ENCODE results near the gene SMIM38. TPM values are rescaled to one million over a fixed set of nuclear protein-coding genes. Genes with fewer than 3 reads are reported as not detected.

The SMIM38 gene
- polyA plus RNA-seq, 1 of the 3 experiments (the other 2 are of a cell fraction) = 0.13 TPM

DNA sequence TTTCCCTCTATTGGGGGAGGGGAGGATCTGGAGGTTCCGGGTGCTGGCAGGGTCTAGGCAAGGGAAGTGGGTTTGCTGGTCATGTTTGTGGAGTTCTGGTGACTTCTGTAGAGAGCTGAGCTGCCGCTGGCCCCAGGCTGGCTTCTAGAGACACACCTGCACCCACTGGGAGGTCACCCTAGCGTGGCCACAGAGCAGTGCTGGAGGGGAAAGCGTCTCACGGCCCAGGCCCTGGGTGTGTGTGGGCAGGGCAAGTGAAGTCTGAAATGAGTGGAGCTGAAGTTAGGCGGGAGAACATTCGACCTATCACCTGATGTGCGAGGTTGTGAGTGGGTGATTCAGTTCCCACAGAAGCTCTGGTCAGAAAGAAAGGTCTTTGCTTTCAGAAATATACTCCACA, 27.9 kb downstream of the SMIM38 start:
- TF ChIP-seq SMC3 (IDR thresholded peaks at IDR 0.05; ENCODE audit: low read depth, low read length) = no peak
- no peak for TF ChIP-seq POLR2AphosphoS5 (IDR thresholded peaks at IDR 0.05; ENCODE audit: low read depth, low read length)
- peaks cover 4% of the 10 kb centered on the region for H3K27me3 ChIP-seq (ENCODE audit: insufficient read depth)
- H3K4me2 ChIP-seq = no peak overlapping the region
- no peaks in the 10 kb centered on the region for H3K9me3 ChIP-seq
- H4K20me1 ChIP-seq (ENCODE audit: insufficient read depth) = no peaks in the 10 kb centered on the region
- POLR2A ChIA-PET = interaction anchor here (0.7 kb wide), 1 partner anchor 260 kb away, joined by 3 read pairs; no protein-coding TSS in a partner anchor
- no peaks in the 10 kb centered on the region for H3K36me3 ChIP-seq (replicated peaks in 1 of 2; ENCODE audit: control insufficient read depth in 1 of 2, insufficient read depth in 2 of 2, low read length in 1 of 2)
- H3K27ac ChIP-seq (ENCODE audit: low read depth in 2 of 2, low read length in 1 of 2) = peak overlapping the region in 1 of 2 experiments; percentile 60; a peak in 2 of 4 replicates
- CTCF ChIA-PET = interaction anchor here (0.8 to 2.3 kb wide), 8 partner anchors 9 to 487 kb away, joined by 3 to 6 read pairs (median 4); no protein-coding TSS in a partner anchor
- H3K9ac ChIP-seq = no peak overlapping the region
- H3K4me3 ChIP-seq (ENCODE audit: low read depth in 2 of 2, low read length in 1 of 2) = no peak overlapping the region
- H2AFZ ChIP-seq (ENCODE audit: low read depth) = no peak overlapping the region
- H3K79me2 ChIP-seq (ENCODE audit: insufficient read depth) = no peaks in the 10 kb centered on the region
- H3K4me1 ChIP-seq (ENCODE audit: control insufficient read depth in 1 of 2, insufficient read depth in 2 of 2, low read depth in 1 of 2, low read length in 1 of 2) = peaks cover 0 to 14% of the 10 kb centered on the region in 2 experiments; a peak in 2 of 4 replicates
- DNase-seq = no peak
- 89% methylated on average over 7 of the region's 8 CpGs for WGBS (ENCODE audit: low lambda C conversion rate)
- no peaks in the 10 kb centered on the region for H3K9me2 ChIP-seq
- no peaks in the 10 kb centered on the region for H3F3A ChIP-seq (replicated peaks; ENCODE audit: insufficient read depth)

DNA sequence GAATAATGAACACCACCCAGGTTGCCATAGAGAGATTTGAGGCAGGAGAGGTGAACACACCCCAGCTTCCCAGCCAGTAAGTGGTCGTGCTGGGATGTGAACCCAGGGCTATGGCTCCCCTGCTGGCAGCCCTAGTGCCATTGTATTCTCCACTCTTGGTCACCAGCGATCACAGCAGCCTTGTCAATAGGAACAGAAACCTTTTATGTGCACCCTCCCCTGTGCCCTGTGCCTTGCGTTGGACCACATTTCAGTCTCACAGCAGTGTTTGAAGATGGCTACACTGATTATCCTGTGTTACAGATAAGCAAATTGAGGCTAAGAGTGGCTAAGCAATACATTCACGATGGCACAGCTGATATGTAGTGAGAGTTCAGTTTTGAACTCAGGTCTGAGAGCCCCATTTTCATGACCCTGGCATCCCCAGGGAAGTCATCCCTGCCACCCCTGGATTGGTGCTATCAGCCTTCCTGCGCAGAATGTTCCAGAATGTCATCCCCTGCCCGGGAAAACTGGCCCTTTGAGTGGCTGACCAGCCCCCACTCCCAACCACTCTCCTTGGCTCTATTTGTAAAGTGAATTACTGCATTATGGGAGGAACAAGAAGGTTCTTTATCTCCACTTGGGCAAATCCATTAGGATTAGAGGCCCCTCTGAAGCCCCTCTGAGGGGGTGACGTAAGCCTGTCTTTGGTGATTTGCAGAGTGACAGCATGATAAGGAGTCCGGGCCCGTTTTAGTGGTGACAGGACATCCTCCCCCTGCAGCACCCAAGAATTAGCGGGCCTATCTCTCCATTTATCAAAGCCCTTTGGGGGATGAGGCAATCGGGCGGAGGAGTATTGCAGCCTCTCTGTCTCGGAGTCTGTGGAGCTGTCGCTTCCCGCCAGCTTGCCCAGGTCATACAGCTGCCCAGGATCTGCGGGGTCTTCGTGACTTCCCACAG, 30.9 kb downstream of the SMIM38 start:
- 35% methylated on average over 11 of the region's 17 CpGs for WGBS (ENCODE audit: low lambda C conversion rate)
- CTCF ChIA-PET = interaction anchor here (0.6 to 2.5 kb wide), 14 partner anchors 9 to 458 kb away, joined by 3 to 12 read pairs (median 4); no protein-coding TSS in a partner anchor
- H3K27me3 ChIP-seq (ENCODE audit: insufficient read depth) = peaks cover 4% of the 10 kb centered on the region; the same call in 1 of the 2 replicates
- H3K36me3 ChIP-seq (replicated peaks in 1 of 2; ENCODE audit: control insufficient read depth in 1 of 2, insufficient read depth in 2 of 2, low read length in 1 of 2) = no peaks in the 10 kb centered on the region
- peak overlapping the region in 1 of 2 experiments; percentile 94; a peak in 2 of 4 replicates for H3K27ac ChIP-seq (ENCODE audit: low read depth in 2 of 2, low read length in 1 of 2)
- H3K9ac ChIP-seq = no peak overlapping the region
- no peaks in the 10 kb centered on the region for H4K20me1 ChIP-seq (ENCODE audit: insufficient read depth)
- H3F3A ChIP-seq (replicated peaks; ENCODE audit: insufficient read depth) = no peaks in the 10 kb centered on the region
- no peaks in the 10 kb centered on the region for H3K9me3 ChIP-seq
- H2AFZ ChIP-seq (ENCODE audit: low read depth) = no peak overlapping the region
- no peaks in the 10 kb centered on the region for H3K79me2 ChIP-seq (ENCODE audit: insufficient read depth)
- H3K4me3 ChIP-seq (ENCODE audit: low read depth in 2 of 2, low read length in 1 of 2) = no peak overlapping the region
- H3K4me2 ChIP-seq = no peak overlapping the region
- POLR2A ChIA-PET = interaction anchor here (0.7 to 1.0 kb wide), 2 partner anchors 81 to 458 kb away, joined by 4 to 6 read pairs; no protein-coding TSS in a partner anchor
- peaks cover 0 to 14% of the 10 kb centered on the region in 2 experiments; a peak in 2 of 4 replicates for H3K4me1 ChIP-seq (ENCODE audit: control insufficient read depth in 1 of 2, insufficient read depth in 2 of 2, low read depth in 1 of 2, low read length in 1 of 2)
- no peaks in the 10 kb centered on the region for H3K9me2 ChIP-seq
- DNase-seq = peak; percentile 88
- TF ChIP-seq FOXM1 (IDR thresholded peaks at IDR 0.05; ENCODE audit: low read depth) (no peak), NFIC (IDR thresholded peaks at IDR 0.05; ENCODE audit: borderline replicate concordance) (no peak), RXRA (IDR thresholded peaks at IDR 0.05; ENCODE audit: borderline replicate concordance, low read depth) (no peak), PBX3 (IDR thresholded peaks at IDR 0.05) (peak; percentile 38), SMC3 (IDR thresholded peaks at IDR 0.05; ENCODE audit: low read depth, low read length) (peak; percentile 15; the same call in 1 of the 2 replicates), GATA2 (CRISPR knock-in tag; IDR thresholded peaks at IDR 0.05) (peak; percentile 94), CHD2 (IDR thresholded peaks at IDR 0.05; ENCODE audit: low read length, partially characterized antibody) (peak; percentile 66), REST (IDR thresholded peaks at IDR 0.05; ENCODE audit: low read depth, low read length) (no peak), FOXJ3 (CRISPR knock-in tag; IDR thresholded peaks at IDR 0.05) (peak; percentile 83), TEAD4 (IDR thresholded peaks at IDR 0.05; ENCODE audit: borderline replicate concordance, insufficient read depth) (peak; percentile 34; the same call in 1 of the 2 replicates), TCF12 (IDR thresholded peaks at IDR 0.05) (peak; percentile 67), GABPA (IDR thresholded peaks at IDR 0.05; ENCODE audit: low read depth) (no peak), TAF1 (IDR thresholded peaks at IDR 0.05; ENCODE audit: borderline replicate concordance, low read depth, low read length) (no peak)
- TF ChIP-seq, protein P1, sequence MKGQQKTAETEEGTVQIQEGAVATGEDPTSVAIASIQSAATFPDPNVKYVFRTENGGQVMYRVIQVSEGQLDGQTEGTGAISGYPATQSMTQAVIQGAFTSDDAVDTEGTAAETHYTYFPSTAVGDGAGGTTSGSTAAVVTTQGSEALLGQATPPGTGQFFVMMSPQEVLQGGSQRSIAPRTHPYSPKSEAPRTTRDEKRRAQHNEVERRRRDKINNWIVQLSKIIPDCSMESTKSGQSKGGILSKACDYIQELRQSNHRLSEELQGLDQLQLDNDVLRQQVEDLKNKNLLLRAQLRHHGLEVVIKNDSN (IDR thresholded peaks at IDR 0.05; ENCODE audit: borderline replicate concordance, low read depth) = no peak
- TF ChIP-seq, protein P2, sequence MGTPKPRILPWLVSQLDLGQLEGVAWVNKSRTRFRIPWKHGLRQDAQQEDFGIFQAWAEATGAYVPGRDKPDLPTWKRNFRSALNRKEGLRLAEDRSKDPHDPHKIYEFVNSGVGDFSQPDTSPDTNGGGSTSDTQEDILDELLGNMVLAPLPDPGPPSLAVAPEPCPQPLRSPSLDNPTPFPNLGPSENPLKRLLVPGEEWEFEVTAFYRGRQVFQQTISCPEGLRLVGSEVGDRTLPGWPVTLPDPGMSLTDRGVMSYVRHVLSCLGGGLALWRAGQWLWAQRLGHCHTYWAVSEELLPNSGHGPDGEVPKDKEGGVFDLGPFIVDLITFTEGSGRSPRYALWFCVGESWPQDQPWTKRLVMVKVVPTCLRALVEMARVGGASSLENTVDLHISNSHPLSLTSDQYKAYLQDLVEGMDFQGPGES (IDR thresholded peaks at IDR 0.05; ENCODE audit: low read depth, low read length) = no peak

Data from SK-N-SH (cell line).